ENCODE results near the gene NIPAL4.
"Not testable (repeated sequence)": the region's sequence is repeated elsewhere in the genome, so short reads cannot be mapped to it uniquely, and the experiment has no call there.

Gene NIPAL4

GRCh38 chr5:157459715-157460599 lies at the start of gene NIPAL4:
Gene NIPAL4 (plus strand): TSS chr5:157460213. CDS start chr5:157460321, 108 bp downstream.
- no peak for DNase-seq

GRCh38 chr5:157415838-157416237 lies 44.2 kb upstream of the NIPAL4 start:
- DNase-seq = no peak

- DNase-seq = not testable (repeated sequence)
Observed at GRCh38 chr5:157419521-157419920, 40.5 kb upstream of the NIPAL4 start.

DNA sequence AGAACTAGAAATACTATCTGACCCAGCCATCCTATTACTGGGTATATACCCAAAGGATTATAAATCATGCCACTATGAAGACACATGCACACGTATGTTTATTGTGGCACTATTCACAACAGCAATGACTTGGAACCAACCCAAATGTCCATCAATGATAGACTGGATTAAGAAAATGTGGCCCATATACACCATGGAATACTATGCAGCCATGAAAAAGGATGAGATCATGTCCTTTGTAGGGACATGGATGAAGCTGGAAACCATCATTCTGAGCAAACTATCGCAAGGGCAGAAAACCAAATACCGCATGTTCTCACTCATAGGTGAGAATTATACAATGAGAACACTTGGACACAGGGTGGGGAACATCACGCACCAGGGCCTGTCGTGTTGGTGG lies 30.1 kb upstream of the NIPAL4 start:
- not testable (repeated sequence) for DNase-seq

GRCh38 chr5:157431544-157432200 lies 28.3 kb upstream of the NIPAL4 start:
- DNase-seq = no peak

DNA sequence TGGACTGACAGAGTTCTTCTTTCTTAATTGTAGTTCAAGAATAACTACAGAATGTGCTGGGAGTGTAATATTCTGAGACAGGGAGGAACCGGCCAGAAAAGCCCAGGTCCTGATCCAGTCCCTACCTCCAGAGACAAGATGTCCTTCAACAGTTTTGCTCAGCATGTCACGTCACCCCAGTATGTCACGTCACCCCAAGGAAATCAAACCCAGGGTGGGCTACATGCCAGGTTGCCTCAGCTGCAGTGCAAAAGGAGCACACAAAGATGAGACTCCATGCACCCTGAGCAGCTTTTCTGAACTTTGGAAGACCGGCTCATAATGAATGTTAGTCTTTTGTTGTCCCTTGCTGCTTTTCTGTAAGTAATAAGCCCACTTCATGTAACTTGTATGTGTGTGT lies 25.9 kb upstream of the NIPAL4 start:
- no peak for DNase-seq

GRCh38 chr5:157443041-157443549 lies 16.9 kb upstream of the NIPAL4 start:
- DNase-seq = no peak

DNA sequence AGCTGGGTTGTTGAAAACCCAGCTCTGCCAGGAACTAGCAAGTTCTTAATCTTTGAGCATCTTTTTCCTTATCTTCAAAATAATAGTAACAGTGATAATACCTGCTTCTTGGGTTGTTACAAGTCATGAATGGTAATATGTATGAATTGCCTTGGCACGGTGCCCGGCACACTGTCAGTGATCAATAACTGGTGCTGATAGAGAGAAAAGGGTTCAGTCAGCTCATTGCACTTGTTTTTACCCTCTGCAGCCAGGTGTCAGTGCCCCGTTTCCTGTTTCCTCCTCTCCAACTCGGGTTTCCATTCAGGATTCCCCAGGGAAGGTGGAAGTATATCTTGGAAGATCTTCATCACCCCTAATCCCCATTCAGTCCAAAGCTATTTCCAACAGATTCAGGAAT lies 15.8 kb upstream of the NIPAL4 start:
- DNase-seq = no peak

DNA sequence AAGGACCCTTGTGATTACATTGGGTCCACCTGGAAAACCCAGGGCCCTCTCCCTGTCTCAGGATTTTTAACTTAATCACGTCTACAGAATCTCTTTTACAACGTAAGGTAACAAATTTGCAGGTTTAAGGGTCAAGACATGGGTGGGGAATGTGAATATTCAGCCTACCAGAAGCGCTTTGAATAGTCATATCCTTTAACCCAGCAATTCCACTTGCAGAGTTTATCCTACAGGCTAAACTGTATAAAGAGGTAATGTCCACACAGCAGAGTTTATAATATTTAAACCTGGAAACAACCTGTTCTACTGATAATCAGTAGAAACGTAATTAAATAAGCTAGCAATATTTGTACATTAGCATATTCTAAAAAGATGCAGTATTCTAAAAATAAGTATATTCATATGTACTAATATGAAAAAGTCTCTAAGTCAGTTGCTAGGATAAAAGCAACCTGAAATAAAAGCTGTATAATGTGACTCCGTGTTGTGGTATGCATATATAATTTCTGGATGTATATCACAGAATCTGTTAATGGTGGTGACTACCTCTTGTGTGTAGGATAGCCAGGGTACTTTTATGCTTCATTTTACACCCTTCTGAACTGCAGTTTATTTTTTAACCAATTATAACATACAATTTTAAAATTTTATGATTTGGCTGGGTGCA lies 14.1 kb upstream of the NIPAL4 start:
- no peak for DNase-seq

- no peak for DNase-seq
Observed at GRCh38 chr5:157446412-157446935, 13.5 kb upstream of the NIPAL4 start.

DNA sequence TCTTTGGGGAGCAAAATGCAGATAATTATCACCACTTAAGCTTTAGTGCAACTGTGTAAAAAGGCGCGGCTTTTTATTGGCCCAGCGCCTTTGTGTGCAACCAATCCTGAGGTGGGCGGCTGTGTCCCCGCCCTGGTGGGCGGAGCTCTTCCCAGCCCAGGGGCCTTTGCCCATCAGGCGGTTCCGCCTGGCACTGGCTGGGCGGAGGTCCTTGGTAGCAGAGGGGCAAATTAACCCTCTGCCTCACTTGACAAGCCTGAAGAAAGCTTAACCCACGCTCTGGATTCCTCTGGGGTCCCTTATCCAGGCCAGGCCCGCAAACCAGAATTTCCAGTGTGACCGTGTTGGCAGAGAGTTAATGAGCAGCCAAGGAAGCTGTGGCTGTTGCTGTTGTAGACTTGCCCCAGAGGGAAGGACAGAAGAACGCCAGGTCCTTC lies 12.8 kb upstream of the NIPAL4 start:
- no peak for DNase-seq

DNA sequence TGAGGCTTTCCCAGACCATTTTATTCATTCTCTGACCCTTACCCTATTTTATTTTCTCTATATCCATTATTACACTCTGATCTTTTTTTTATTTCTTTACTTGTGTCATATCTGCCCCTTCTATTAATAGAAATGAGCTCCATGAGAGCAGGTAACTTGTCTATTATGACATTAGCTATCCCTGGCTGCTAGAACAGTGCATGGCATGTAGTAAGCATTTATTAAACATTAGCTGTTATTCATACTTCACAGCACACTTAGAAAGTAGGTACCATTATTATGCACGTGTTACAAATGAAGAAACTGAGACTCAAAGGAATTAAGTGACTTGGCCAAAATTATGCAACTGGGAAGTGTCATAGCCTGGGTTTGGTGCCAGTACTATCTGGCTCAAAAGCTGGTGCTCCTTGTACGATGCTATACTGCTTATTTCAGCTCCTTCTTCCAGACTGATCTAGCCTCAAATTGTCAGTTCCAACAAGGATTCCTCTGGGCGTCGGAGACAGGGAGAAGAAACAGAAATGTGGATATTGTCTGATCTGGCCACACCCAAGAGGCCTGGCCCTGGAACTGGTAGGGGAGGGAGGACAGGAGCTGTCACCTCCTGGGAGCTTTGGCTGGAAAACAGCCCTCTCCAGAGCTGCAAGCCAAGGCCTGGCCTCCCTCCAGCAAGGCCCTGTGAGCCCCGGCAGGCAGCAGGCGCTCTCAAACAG lies 10.8 kb upstream of the NIPAL4 start:
- no peak for DNase-seq

DNA sequence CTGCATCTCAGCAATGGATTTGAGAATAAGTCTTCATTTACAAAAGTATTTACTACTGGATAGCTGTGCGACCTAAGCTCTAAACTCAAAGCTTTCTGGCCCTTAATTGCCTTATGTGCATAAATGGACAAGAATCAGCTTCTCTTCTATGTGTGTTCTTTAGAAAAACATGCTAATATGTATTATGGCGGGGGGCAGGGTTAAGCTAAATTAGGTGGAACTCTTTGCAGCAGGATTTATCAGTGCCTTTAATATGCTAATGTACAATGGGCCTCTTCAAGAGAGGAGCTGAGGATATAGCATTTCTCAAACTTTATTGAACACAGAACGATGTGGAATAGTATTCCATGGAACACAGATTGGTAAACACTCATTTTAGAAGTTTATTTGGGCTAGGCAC lies 10.0 kb upstream of the NIPAL4 start:
- DNase-seq = no peak

GRCh38 chr5:157451806-157452205 lies 8.2 kb upstream of the NIPAL4 start:
- DNase-seq = no peak

- no peak for DNase-seq
Observed at GRCh38 chr5:157454273-157454672, 5.7 kb upstream of the NIPAL4 start.

- DNase-seq = no peak
Observed at GRCh38 chr5:157455057-157455456, 5.0 kb upstream of the NIPAL4 start.

DNA sequence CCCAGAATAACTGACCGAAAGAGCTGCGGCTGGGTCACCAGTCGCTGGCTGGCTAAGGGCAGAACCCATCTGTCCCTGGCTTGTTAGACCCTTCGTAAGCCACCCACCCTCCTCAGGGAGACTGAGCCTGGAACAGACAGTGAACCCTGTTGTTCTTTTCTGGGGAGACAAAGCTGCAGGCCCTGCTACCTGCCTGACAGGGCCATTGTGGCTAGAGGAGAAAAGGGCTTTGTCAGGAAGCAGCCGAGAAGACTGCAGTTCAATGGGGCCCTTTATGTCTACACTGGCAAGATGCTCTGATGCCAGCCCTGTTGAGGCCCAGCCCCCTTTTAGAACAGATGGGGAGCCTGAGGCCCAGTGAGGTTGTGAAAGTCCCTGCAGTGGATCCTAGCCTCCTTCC lies 3.7 kb upstream of the NIPAL4 start:
- no peak for DNase-seq

- DNase-seq = no peak
Observed at GRCh38 chr5:157457391-157457790, 2.6 kb upstream of the NIPAL4 start.

GRCh38 chr5:157458835-157459234 lies 1.2 kb upstream of the NIPAL4 start:
- DNase-seq = no peak

- no peak for DNase-seq
Observed at GRCh38 chr5:157460921-157461792, 1.1 kb downstream of the NIPAL4 start.

DNA sequence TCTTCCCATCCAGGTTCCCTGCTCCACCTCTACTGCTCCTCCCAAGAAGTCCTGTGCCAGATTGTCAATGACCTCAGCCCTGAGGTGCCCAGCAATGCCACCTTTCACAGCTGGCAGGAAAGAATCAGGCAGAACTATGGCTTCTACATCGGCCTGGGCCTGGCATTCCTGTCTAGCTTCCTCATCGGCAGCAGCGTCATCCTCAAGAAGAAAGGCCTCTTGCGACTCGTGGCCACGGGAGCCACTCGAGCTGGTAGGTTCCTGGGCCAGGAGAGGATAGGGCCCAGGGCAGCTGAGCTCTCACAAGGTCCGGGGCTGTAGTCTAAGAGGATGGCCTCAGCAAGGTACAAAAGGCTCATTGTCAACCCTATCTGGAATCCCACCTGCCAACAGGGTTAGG lies 3.1 kb downstream of the NIPAL4 start:
- no peak for DNase-seq

Data from DMS153 (cell line).